Activated CD8-positive, alpha-beta T cell treated with anti-CD3 and anti-CD28 coated beads for 36 hours (primary cell): Measurements from ENCODE around the gene GTF2IRD1. TPM values are rescaled to one million over a fixed set of nuclear protein-coding genes. Genes with fewer than 3 reads are reported as not detected.

Experiments used
- ATAC-seq: fragments of 200-7000 bp; cut with Tn5 transposase; one replicate; pipeline ENCODE4 v1.10.0; 2021; ENCODE audit warnings: mild to moderate bottlenecking, moderate library complexity
- CTCF ChIA-PET: fragments of 350-600 bp; sonication (Branson Sonifier 250); formaldehyde crosslinking; loops from one replicate; lab custom pipeline; 2021; ENCODE audit warnings: antibody characterized with exemption; lab: Charles Lee
- POLR2A ChIA-PET: fragments of 350-600 bp; sonication (Branson Sonifier 250); formaldehyde crosslinking; loops from one replicate; lab custom pipeline; 2021; ENCODE audit warnings: antibody characterized with exemption; lab: Charles Lee
- DNase-seq: peaks from one replicate; pipeline ENCODE4 v3.0.0-alpha.2; 2020
- H3K27ac Mint-ChIP-seq: one replicate; pipeline ENCODE4 v1.8.0; 2021; ENCODE audit warnings: mild to moderate bottlenecking, mixed read lengths
- H3K27me3 Mint-ChIP-seq: one replicate; pipeline ENCODE4 v1.8.0; 2021; ENCODE audit warnings: mixed read lengths
- H3K36me3 Mint-ChIP-seq: one replicate; pipeline ENCODE4 v1.8.0; 2021; ENCODE audit warnings: low read depth, mixed read lengths
- H3K4me1 Mint-ChIP-seq: one replicate; pipeline ENCODE4 v1.8.0; 2021; ENCODE audit warnings: low read depth, mixed read lengths
- H3K4me3 Mint-ChIP-seq: one replicate; pipeline ENCODE4 v1.8.0; 2021; ENCODE audit warnings: mild to moderate bottlenecking, moderate library complexity, mixed read lengths
- H3K9me3 Mint-ChIP-seq: one replicate; pipeline ENCODE4 v1.8.0; 2021; ENCODE audit warnings: mixed read lengths
- intact Hi-C: fragments of 100-400 bp; cut with micrococcal nuclease; formaldehyde crosslinking; loops from one replicate; pipeline ENCODE4 v1.10.0; 2022
- total RNA-seq, 2 experiments: library from RNA; stranded (reverse); gene quantifications; one replicate each; pipeline ENCODE4 v1.2.3, GENCODE V29; 2021
- TF ChIP-seq, protein P1 (sequence below): fragments of 200-600 bp; IDR thresholded peaks from one replicate; pipeline ENCODE4 v1.8.0; 2022; ENCODE audit warnings: antibody characterized with exemption, mild to moderate bottlenecking

GTF2IRD1 gene
- total RNA-seq, 2 experiments from 2014 or later, result 1.2 to 1.4 TPM

DNA sequence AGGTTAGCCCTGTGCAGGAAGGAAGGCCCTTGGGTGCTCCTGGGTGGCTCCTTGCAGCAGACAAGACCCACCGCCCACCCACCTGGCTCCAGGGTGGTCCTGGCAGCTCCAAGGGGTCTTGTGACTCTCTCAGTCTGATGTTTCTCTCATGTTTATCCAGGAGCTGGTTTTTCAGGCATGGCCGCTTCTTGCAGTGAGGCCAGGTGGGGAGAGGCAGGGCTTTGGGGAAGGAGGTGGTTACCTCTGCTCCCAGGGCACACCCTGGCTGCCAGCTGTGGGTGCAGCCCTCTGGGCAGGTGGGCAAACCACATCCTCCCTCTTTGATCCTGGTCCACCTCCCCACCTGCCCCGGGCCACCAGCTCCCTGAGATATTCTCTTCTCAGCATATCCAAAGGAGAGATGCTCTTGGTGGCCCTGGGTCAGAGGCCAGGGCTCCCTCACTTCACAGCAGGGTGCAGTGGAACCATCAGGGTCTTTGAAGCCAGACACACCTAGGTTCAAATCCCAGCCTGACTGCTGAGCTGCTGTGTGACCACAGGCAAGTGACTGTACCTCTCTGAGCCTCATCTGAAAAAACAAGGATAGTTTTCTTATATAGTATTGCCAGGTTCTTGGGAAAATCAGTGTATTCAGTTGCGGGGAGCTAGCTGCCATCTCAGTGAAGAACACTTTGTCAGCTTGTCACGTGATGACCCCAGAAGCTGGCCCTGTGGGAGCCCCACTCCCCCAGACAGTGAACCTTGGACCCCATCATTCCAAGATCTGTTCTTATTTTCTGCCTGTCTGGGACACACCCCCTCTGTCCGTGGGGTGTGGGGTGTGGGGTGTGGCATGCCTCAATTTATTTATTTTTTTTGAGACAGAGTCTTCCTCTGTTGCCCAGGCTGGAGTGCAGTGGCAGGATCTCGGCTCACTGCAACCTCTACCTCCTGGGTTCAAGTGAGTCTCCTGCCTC lies 11.5 kb downstream of the GTF2IRD1 start:
- Mint-ChIP-seq H3K27ac (no peak overlapping the region), H3K27me3 (no peaks in the 10 kb centered on the region), H3K4me3 (no peak overlapping the region), H3K4me1 (peaks cover 3% of the 10 kb centered on the region), H3K36me3 (no peaks in the 10 kb centered on the region), H3K9me3 (no peaks in the 10 kb centered on the region)
- TF ChIP-seq, protein P1, sequence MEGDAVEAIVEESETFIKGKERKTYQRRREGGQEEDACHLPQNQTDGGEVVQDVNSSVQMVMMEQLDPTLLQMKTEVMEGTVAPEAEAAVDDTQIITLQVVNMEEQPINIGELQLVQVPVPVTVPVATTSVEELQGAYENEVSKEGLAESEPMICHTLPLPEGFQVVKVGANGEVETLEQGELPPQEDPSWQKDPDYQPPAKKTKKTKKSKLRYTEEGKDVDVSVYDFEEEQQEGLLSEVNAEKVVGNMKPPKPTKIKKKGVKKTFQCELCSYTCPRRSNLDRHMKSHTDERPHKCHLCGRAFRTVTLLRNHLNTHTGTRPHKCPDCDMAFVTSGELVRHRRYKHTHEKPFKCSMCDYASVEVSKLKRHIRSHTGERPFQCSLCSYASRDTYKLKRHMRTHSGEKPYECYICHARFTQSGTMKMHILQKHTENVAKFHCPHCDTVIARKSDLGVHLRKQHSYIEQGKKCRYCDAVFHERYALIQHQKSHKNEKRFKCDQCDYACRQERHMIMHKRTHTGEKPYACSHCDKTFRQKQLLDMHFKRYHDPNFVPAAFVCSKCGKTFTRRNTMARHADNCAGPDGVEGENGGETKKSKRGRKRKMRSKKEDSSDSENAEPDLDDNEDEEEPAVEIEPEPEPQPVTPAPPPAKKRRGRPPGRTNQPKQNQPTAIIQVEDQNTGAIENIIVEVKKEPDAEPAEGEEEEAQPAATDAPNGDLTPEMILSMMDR, result no peak
- POLR2A ChIA-PET, result no interaction called here
- CTCF ChIA-PET, result no interaction called here
- ATAC-seq, result no peak
- DNase-seq, result no peak
- intact Hi-C loops, result no loop called here

DNA sequence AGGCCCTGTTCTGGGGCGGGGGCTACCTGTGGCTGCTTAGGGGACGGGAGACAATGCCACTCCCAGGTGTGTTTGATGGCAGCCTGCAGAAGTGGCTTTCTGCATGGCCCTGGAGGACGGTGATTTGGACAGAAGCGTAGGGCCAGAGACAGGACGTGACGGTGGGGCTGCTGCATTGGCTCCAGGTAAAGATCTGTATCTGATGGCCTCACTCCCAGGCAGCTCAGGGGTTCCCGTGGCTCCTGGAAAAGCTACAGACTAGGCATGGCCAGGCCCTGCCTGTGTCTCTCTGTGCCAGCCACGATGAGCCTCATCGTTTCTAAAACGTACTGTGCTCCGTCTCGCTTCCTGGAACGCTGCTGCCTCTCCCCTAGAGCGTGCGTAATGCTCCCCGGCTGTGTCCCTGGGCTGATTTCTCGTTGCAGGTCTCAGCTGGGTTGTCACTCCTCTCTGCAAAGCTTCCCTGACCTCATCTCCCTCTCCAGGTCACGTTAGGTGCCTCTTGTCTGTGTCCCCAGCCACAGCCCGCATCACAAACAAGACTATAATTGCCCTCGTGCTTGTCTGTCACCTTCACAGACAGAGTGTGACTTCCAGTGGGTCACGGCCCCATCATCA lies 12.6 kb downstream of the GTF2IRD1 start:
- no peaks in the 10 kb centered on the region for H3K36me3 Mint-ChIP-seq
- POLR2A ChIA-PET, result no interaction called here
- H3K27ac Mint-ChIP-seq, result no peak overlapping the region
- CTCF ChIA-PET, result no interaction called here
- TF ChIP-seq, protein P1, result no peak
- no peaks in the 10 kb centered on the region for H3K9me3 Mint-ChIP-seq
- intact Hi-C loops, result no loop called here
- DNase-seq (no peak), ATAC-seq (no peak)
- H3K4me3 Mint-ChIP-seq, result no peak overlapping the region
- peaks cover 3% of the 10 kb centered on the region for H3K4me1 Mint-ChIP-seq
- H3K27me3 Mint-ChIP-seq, result no peaks in the 10 kb centered on the region

DNA sequence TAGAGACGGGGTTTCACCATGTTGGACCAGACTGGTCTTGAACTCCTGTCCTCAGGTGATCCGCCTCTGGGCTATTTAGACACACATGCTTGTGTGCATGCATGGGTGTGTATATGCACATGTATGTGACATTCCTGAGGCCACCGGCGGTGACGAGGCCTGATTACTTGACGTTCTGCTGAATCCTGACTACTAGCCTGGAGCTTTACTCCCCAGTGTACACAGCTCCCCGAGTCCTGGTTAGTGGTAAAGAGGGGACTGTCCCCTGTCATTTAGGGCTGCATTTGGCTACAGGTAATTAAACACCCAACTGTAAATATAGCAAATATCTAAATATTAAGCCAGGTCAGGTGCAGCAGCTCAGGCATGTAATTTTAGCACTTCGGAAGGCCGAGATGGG lies 14.2 kb downstream of the GTF2IRD1 start:
- Mint-ChIP-seq H3K27ac (no peak overlapping the region), H3K4me1 (peaks cover 3% of the 10 kb centered on the region), H3K4me3 (no peak overlapping the region), H3K27me3 (no peaks in the 10 kb centered on the region), H3K9me3 (no peaks in the 10 kb centered on the region), H3K36me3 (no peaks in the 10 kb centered on the region)
- ChIA-PET CTCF (no interaction called here), POLR2A (interaction anchor here (0.5 kb wide), 1 partner anchor 99 kb away, joined by 3 read pairs; no protein-coding TSS in a partner anchor)
- intact Hi-C loops, result no loop called here
- ATAC-seq (no peak), DNase-seq (no peak)
- TF ChIP-seq, protein P1, result no peak

DNA sequence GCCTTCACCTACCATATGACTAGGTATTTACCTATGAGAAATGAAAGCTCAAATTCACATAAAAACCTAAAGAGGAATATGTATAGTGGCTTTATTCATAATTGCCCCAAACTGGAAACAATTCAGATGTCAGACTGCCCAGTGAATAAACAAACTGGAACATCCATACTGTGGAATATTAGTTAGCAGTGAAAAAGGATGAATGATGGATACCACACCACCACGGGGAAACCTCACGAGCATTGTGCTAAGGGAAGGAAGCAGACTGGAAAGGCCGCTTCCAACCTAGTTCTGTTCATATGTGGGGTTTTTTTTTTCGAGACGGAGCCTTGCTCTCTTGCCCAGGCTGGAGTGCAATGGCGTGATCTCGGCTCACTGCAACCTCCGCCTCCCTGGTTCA lies 16.8 kb downstream of the GTF2IRD1 start:
- intact Hi-C loops, result no loop called here
- ChIA-PET CTCF (interaction anchor here (1.0 kb wide), 1 partner anchor 195 kb away, joined by 3 read pairs; no protein-coding TSS in a partner anchor), POLR2A (no interaction called here)
- Mint-ChIP-seq H3K4me3 (no peak overlapping the region), H3K4me1 (no peaks in the 10 kb centered on the region), H3K27me3 (no peaks in the 10 kb centered on the region), H3K27ac (no peak overlapping the region), H3K9me3 (no peaks in the 10 kb centered on the region), H3K36me3 (no peaks in the 10 kb centered on the region)
- DNase-seq (no peak), ATAC-seq (no peak)
- TF ChIP-seq, protein P1, result no peak

DNA sequence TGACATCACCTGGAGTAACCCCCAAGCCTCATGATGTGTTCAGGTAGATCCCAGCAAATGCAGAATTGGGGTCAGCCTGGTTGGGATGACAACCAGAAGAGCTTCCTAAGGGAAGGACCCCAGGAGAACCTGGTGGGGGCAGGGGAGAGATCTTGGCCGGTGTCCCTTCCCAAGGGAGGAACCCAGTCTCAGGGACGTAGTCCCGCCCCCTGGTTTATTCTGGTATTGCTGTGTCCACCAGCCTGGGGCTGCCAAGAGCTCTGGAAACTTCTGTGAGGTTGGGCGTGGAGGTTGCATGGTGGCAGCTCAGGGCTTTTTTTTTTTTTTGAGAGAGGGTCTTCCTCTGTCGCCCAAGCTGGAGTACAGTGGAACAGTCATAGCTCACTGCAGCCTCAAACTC lies 19.4 kb downstream of the GTF2IRD1 start:
- Mint-ChIP-seq H3K27ac (no peak overlapping the region), H3K4me1 (no peaks in the 10 kb centered on the region), H3K36me3 (no peaks in the 10 kb centered on the region), H3K4me3 (no peak overlapping the region), H3K27me3 (no peaks in the 10 kb centered on the region), H3K9me3 (no peaks in the 10 kb centered on the region)
- DNase-seq (no peak), ATAC-seq (no peak)
- ChIA-PET CTCF (no interaction called here), POLR2A (interaction anchor here (1.2 to 1.5 kb wide), 2 partner anchors 10 to 13 kb away, joined by 4 read pairs; no protein-coding TSS in a partner anchor)
- intact Hi-C loops, result no loop called here
- TF ChIP-seq, protein P1, result no peak
